ENCODE measurements around the gene ADAM15. TPM values are rescaled to one million over a fixed set of nuclear protein-coding genes. Genes with fewer than 3 reads are reported as not detected.

Gene ADAM15
- polyA plus RNA-seq, 1 donor = 38.6 TPM

DNA sequence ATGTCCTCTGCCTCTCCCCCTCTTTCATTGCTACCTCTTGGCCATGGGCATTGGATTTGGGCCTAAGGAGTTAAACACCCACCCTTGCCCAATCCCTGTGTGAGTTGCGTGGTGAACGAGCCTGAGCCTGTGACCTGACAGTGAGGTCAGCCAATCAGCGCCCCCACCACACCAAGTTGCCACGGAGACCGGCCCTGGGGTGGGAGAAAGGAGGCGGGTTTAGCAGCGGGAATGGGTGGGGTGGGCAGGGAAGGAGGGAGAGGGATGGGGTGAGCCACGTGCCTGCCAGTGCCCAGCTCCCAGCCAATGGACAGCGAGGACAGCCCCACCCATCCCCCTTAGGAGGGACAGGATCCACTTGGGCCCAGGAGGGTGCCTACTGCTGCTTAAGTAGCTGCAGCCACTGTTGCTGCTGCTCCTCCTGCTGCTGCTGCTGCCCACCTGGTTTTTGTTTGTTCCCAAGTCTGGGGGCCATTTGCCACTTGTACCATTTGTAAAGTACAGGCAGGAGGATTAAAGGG, 39.0 kb upstream of the ADAM15 start:
- Histone ChIP-seq H3K27me3 (ENCODE audit: control insufficient read depth, insufficient read depth, low read length) (no peaks in the 10 kb centered on the region), H3K9me3 (ENCODE audit: control insufficient read depth, low read depth, low read length) (no peaks in the 10 kb centered on the region), H3K36me3 (ENCODE audit: control insufficient read depth, insufficient read depth, low read length) (peaks cover 54% of the 10 kb centered on the region), H3K27ac (ENCODE audit: low read length) (peak overlapping the region; percentile 56), H3K4me3 (ENCODE audit: low read length) (no peak overlapping the region), H3K4me1 (ENCODE audit: control insufficient read depth, insufficient read depth, low read length) (peaks cover 79% of the 10 kb centered on the region)
- no CpG with 5 or more reads among the region's 9 CpGs for WGBS (ENCODE audit: insufficient coverage, low lambda C conversion rate)
- DNase-seq = peak; percentile 50 to 82

DNA sequence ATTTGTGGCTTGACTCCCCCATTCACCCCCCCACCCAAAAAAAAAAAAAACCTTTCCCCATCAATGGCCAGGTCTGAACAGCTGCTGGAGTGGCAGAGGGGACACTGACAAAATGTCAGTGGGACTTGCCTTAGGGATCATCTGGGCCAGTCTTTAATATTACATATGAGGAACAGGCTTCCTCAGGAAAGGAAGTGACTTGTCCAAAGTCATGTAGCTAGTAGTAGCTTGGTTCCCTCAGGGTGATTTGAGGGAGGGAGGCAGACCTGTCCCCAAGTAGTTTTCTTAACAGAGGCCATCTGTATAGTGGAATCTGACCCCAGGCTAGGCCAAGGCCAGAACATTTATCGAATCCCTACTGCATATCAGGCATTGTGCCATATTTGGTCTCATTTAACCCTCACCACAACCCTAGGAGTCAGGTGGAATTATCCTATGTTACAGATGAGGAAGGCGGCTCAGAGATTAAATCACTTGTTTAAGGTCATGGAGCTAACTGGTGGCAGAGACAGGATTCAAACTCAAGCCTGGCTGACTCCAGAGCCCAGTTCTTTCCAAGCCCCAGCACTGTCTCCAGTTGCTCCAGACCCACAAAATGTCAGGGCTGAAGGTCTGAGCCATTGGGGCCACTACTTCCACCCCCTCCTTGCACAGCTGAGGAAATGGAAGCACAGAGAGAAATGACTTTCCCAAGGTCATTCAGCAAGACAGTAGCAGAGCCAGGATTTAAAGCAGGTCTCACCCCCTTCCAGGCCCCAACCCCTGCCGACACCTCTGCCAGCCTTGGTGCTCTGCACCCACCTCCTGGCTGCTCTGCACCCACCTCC, 38.1 kb upstream of the ADAM15 start:
- no CpG with 5 or more reads among the region's 3 CpGs for WGBS (ENCODE audit: insufficient coverage, low lambda C conversion rate)
- Histone ChIP-seq H3K36me3 (ENCODE audit: control insufficient read depth, insufficient read depth, low read length) (peaks cover 54% of the 10 kb centered on the region), H3K4me3 (ENCODE audit: low read length) (no peak overlapping the region), H3K4me1 (ENCODE audit: control insufficient read depth, insufficient read depth, low read length) (peaks cover 77% of the 10 kb centered on the region), H3K27ac (ENCODE audit: low read length) (peak overlapping the region; percentile 56), H3K27me3 (ENCODE audit: control insufficient read depth, insufficient read depth, low read length) (no peaks in the 10 kb centered on the region), H3K9me3 (ENCODE audit: control insufficient read depth, low read depth, low read length) (no peaks in the 10 kb centered on the region)
- no peak for DNase-seq

DNA sequence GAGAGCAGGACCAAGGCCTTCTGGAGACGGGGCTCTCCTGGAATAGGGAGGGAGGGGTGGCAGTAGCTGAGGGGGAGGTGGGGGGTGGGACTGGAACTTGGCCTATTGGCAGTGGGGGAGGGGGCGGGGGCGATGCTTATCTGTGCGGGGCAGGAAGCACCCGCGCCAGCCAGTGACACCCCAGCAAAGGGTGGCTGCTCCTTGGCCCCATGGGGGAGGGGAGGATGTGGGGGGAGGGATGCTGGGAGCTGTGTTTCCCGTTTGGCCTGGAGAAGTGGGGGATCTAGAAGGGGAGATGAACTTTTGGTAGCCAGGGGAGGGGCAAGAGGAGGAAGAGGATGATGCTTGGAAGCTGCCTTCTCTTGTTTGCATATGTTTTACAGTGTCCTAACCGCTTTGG, 37.5 kb upstream of the ADAM15 start:
- H3K27ac ChIP-seq (ENCODE audit: low read length) = peak overlapping the region; percentile 18
- H3K27me3 ChIP-seq (ENCODE audit: control insufficient read depth, insufficient read depth, low read length) = no peaks in the 10 kb centered on the region
- no peak overlapping the region for H3K4me3 ChIP-seq (ENCODE audit: low read length)
- WGBS (ENCODE audit: insufficient coverage, low lambda C conversion rate) = no CpG with 5 or more reads among the region's 8 CpGs
- H3K9me3 ChIP-seq (ENCODE audit: control insufficient read depth, low read depth, low read length) = no peaks in the 10 kb centered on the region
- H3K36me3 ChIP-seq (ENCODE audit: control insufficient read depth, insufficient read depth, low read length) = peaks cover 54% of the 10 kb centered on the region
- H3K4me1 ChIP-seq (ENCODE audit: control insufficient read depth, insufficient read depth, low read length) = peaks cover 76% of the 10 kb centered on the region
- no peak for DNase-seq

DNA sequence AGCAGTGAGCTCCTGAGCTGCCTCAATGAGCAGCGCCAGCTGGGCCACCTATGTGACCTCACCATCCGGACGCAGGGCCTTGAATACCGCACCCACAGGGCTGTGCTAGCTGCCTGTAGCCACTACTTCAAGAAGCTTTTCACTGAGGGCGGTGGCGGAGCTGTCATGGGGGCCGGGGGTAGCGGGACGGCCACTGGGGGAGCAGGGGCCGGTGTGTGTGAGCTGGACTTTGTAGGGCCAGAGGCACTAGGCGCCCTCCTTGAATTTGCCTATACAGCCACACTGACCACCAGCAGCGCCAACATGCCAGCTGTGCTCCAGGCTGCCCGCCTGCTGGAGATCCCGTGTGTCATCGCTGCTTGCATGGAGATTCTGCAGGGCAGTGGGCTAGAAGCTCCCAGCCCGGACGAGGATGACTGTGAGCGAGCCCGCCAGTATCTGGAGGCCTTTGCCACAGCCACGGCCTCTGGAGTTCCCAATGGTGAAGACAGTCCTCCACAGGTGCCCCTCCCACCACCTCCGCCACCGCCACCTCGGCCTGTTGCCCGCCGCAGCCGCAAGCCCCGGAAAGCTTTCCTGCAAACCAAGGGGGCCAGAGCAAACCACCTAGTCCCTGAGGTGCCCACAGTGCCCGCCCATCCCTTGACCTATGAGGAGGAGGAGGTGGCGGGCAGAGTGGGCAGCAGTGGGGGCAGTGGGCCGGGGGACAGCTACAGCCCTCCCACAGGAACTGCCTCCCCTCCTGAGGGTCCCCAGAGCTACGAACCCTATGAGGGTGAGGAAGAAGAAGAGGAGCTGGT, 36.2 kb upstream of the ADAM15 start:
- no CpG with 5 or more reads among the region's 31 CpGs for WGBS (ENCODE audit: insufficient coverage, low lambda C conversion rate)

DNA sequence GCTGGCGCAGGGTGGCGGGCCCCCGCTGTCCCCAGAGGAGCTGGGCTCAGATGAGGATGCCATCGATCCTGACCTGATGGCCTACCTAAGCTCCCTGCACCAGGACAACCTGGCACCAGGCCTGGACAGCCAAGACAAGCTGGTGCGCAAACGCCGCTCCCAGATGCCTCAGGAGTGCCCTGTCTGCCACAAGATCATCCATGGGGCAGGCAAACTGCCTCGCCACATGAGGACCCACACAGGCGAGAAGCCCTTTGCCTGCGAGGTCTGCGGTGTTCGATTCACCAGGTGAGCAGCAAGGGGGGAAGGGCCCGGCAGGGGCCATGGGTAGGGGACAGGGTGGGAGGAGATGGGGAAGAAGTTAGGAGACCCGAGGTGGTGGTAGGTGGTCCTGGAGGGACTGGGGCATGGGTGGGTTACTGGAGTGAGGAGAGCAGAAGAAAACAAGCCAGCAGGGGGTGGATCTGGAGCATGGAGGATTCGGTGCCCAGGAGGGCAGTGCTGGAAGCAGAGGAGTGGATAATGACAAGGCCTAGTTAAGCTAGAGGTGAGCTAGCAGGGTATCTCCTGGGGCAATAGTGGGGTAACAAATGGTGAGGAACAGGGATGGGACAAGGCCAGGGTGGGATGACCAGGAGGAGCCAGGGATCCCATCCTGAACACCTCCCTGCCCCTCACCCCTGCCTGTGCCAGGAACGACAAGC, 35.4 kb upstream of the ADAM15 start:
- Histone ChIP-seq H3K4me1 (ENCODE audit: control insufficient read depth, insufficient read depth, low read length) (peaks cover 61% of the 10 kb centered on the region), H3K36me3 (ENCODE audit: control insufficient read depth, insufficient read depth, low read length) (peaks cover 52% of the 10 kb centered on the region), H3K27me3 (ENCODE audit: control insufficient read depth, insufficient read depth, low read length) (no peaks in the 10 kb centered on the region), H3K9me3 (ENCODE audit: control insufficient read depth, low read depth, low read length) (no peaks in the 10 kb centered on the region), H3K27ac (ENCODE audit: low read length) (no peak overlapping the region), H3K4me3 (ENCODE audit: low read length) (no peak overlapping the region)
- WGBS (ENCODE audit: insufficient coverage, low lambda C conversion rate) = no CpG with 5 or more reads among the region's 16 CpGs
- DNase-seq = no peak

More for the DNA sequence above, 36.2 kb upstream of the ADAM15 start:
- no peaks in the 10 kb centered on the region for H3K27me3 ChIP-seq (ENCODE audit: control insufficient read depth, insufficient read depth, low read length)
- no peaks in the 10 kb centered on the region for H3K9me3 ChIP-seq (ENCODE audit: control insufficient read depth, low read depth, low read length)
- no peak for DNase-seq
- no peak overlapping the region for H3K27ac ChIP-seq (ENCODE audit: low read length)
- H3K36me3 ChIP-seq (ENCODE audit: control insufficient read depth, insufficient read depth, low read length) = peaks cover 54% of the 10 kb centered on the region
- no peak overlapping the region for H3K4me3 ChIP-seq (ENCODE audit: low read length)
- peaks cover 69% of the 10 kb centered on the region for H3K4me1 ChIP-seq (ENCODE audit: control insufficient read depth, insufficient read depth, low read length)

DNA sequence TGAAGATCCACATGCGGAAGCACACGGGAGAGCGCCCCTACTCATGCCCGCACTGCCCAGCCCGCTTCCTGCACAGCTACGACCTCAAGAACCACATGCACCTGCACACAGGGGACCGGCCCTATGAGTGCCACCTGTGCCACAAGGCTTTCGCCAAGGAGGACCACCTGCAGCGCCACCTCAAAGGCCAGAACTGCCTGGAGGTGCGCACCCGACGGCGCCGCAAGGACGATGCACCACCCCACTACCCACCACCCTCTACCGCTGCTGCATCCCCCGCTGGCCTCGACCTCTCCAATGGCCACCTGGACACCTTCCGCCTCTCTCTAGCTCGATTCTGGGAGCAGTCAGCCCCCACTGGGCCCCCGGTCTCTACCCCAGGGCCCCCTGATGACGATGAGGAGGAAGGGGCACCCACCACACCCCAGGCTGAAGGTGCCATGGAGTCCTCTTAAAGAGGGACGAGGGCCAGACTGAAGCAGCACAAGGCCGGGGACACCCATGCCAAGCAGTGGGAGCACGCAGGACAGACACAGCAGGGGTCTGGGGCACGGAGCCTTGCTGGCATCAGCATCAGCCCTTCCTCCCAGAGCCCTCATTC, 34.8 kb upstream of the ADAM15 start:
- WGBS (ENCODE audit: insufficient coverage, low lambda C conversion rate) = no CpG with 5 or more reads among the region's 26 CpGs

DNA sequence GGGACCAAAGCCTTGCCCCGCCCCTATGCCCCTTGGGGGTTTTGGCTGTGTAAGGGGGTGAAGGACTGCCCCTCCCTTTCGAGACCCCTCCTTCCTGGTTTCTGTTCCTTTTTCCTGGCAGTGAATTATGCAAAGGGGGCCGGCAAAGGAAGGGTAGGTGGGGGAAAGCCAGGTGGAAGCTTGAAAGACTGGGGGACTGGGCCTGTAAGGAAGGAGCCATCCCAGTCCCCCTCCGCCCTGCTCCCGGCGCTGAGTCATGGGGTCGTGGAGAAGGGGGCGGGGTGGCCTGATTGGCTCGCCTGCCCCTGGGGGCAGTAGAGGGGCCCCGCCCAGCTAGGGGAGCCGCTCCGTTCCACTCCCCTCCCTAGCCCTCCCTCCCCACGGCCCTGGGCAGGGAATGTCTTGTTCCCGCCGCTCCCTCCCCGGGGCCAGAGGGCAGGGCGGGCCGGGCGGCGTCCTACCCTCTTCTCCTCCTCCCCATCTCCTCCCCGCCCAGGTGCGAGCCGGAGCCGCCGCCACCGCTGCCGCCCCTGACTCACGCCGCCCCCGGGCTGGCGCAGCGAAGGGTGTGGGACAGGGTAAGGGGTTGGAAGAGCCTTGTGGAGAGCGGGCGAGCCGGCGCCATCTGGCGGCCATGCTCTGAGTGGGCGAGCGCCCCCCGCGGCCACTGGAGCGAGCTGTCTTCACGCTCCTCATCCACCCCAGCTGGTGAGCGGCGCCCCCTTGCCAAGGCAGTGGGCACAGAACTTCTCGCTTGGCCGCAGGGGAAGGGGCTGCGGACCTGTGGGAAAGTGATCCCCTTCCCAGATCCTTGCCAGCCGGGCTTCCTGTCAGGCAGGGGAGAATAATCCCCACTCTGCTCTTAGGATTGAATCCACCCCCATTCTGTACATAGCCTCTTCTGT, 33.8 kb upstream of the ADAM15 start:
- peak overlapping the region; percentile 88 for H3K27ac ChIP-seq (ENCODE audit: low read length)
- peak overlapping the region; percentile 25 for H3K4me3 ChIP-seq (ENCODE audit: low read length)
- DNase-seq = peak; percentile 96 to 98
- H3K9me3 ChIP-seq (ENCODE audit: control insufficient read depth, low read depth, low read length) = no peaks in the 10 kb centered on the region
- H3K36me3 ChIP-seq (ENCODE audit: control insufficient read depth, insufficient read depth, low read length) = peaks cover 41% of the 10 kb centered on the region
- peaks cover 45% of the 10 kb centered on the region for H3K4me1 ChIP-seq (ENCODE audit: control insufficient read depth, insufficient read depth, low read length)
- WGBS (ENCODE audit: insufficient coverage, low lambda C conversion rate) = no CpG with 5 or more reads among the region's 49 CpGs
- H3K27me3 ChIP-seq (ENCODE audit: control insufficient read depth, insufficient read depth, low read length) = no peaks in the 10 kb centered on the region

More for the DNA sequence above, 34.8 kb upstream of the ADAM15 start:
- Histone ChIP-seq H3K27me3 (ENCODE audit: control insufficient read depth, insufficient read depth, low read length) (no peaks in the 10 kb centered on the region), H3K36me3 (ENCODE audit: control insufficient read depth, insufficient read depth, low read length) (peaks cover 46% of the 10 kb centered on the region), H3K27ac (ENCODE audit: low read length) (peak overlapping the region; percentile 88), H3K4me1 (ENCODE audit: control insufficient read depth, insufficient read depth, low read length) (peaks cover 54% of the 10 kb centered on the region), H3K9me3 (ENCODE audit: control insufficient read depth, low read depth, low read length) (no peaks in the 10 kb centered on the region), H3K4me3 (ENCODE audit: low read length) (no peak overlapping the region)
- no peak for DNase-seq

DNA sequence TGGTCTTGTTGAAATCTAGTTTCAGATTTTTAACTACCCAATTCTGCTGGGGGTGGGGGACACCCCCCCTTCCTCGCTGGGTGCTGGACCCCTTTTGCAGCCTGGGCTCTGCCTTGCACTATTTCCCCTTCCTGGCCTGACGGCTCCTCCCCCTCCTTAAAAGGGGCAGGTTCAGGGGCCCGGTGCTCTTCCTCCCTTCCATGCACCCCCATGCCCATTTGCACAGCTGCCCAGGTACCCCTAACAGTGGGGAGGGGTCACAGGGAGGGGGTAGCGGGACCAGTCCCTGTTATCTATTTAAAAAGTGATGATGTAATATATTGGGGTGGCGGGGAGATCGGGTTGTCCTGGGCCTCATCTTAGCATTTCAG, 33.2 kb upstream of the ADAM15 start:
- peaks cover 38% of the 10 kb centered on the region for H3K36me3 ChIP-seq (ENCODE audit: control insufficient read depth, insufficient read depth, low read length)
- peak overlapping the region; percentile 25 for H3K4me3 ChIP-seq (ENCODE audit: low read length)

DNA sequence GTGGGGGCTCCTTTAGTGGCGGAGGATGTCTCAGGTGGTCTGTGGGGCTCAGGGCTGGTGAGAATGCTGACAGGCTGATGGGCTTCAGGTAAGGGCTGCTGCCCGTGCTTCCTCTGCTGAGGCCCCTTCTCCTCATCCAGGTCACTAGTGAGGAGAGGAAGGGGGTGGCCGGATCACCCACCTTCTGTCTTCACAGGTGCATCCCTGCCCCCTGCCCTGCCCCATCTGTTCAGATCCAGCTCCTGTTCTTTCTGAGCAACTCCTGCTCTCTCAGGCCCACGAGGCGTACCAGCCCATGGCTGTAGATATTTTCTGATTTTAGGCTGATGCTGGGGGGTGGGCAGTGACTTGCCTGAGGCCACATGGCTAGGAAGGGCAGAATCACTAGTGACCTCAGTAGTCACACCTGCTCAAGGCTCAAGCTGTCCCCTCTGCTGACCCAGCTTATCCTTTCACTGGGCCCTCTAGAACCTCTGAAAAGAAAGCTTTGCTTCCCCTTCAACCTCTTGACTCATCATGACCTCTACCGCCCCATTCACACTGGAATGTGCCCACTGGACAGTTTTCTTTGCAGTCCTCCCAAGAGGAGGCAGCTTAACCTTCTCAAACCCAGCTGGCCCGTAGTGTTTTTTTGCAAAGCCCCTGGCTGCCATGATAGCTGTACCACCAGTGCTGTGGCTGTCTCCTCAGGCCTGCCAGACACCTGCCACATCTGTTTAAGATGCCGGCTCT, 32.3 kb upstream of the ADAM15 start:
- peaks cover 31% of the 10 kb centered on the region for H3K36me3 ChIP-seq (ENCODE audit: control insufficient read depth, insufficient read depth, low read length)
- no peak for DNase-seq
- H3K9me3 ChIP-seq (ENCODE audit: control insufficient read depth, low read depth, low read length) = no peaks in the 10 kb centered on the region

More for the DNA sequence above, 33.2 kb upstream of the ADAM15 start:
- H3K4me1 ChIP-seq (ENCODE audit: control insufficient read depth, insufficient read depth, low read length) = peaks cover 38% of the 10 kb centered on the region
- H3K27ac ChIP-seq (ENCODE audit: low read length) = peak overlapping the region; percentile 88
- DNase-seq = no peak
- no CpG with 5 or more reads among the region's 6 CpGs for WGBS (ENCODE audit: insufficient coverage, low lambda C conversion rate)
- H3K9me3 ChIP-seq (ENCODE audit: control insufficient read depth, low read depth, low read length) = no peaks in the 10 kb centered on the region
- H3K27me3 ChIP-seq (ENCODE audit: control insufficient read depth, insufficient read depth, low read length) = no peaks in the 10 kb centered on the region

More for the DNA sequence above, 32.3 kb upstream of the ADAM15 start:
- peaks cover 31% of the 10 kb centered on the region for H3K4me1 ChIP-seq (ENCODE audit: control insufficient read depth, insufficient read depth, low read length)
- no peaks in the 10 kb centered on the region for H3K27me3 ChIP-seq (ENCODE audit: control insufficient read depth, insufficient read depth, low read length)
- no CpG with 5 or more reads among the region's 8 CpGs for WGBS (ENCODE audit: insufficient coverage, low lambda C conversion rate)
- no peak overlapping the region for H3K4me3 ChIP-seq (ENCODE audit: low read length)
- no peak overlapping the region for H3K27ac ChIP-seq (ENCODE audit: low read length)
